GM12878 (cell line): ENCODE data around the gene GGCT.

ENCODE experiments used
- BACH1 ChIP-seq: fragments of 450-650 bp; IDR thresholded peaks from 2 replicates; pipeline ENCODE4 v1.6.1; 2017; ENCODE audit warnings: mild to moderate bottlenecking, borderline replicate concordance
- CBFB ChIP-seq: IDR thresholded peaks from 2 replicates; pipeline ENCODE4 v1.6.1; 2016; ENCODE audit warnings: antibody characterized with exemption, low read depth
- EGR1 ChIP-seq, 2 experiments: IDR thresholded peaks; 1 replicate in 1 of 2; 2 replicates in 1 of 2; pipeline ENCODE4 v1.6.1; 2011 to 2012; ENCODE audit warnings: low read depth in 2 of 2, low read length in 2 of 2, borderline replicate concordance in 1 of 2, mild to moderate bottlenecking in 1 of 2, moderate library complexity in 1 of 2
- EP300 ChIP-seq, 2 experiments: fragments of 150-350 bp in 1 of 2; IDR thresholded peaks; 2 replicates each; pipeline ENCODE4 v1.6.1; 2011 to 2012; ENCODE audit warnings: low read depth in 2 of 2, low read length in 2 of 2, borderline replicate concordance in 1 of 2, improper control_type of control experiment in 1 of 2, inconsistent platforms in 1 of 2; ENCODE audit not compliant: control insufficient read depth in 1 of 2
- NFIC ChIP-seq: IDR thresholded peaks from 2 replicates; pipeline ENCODE4 v1.6.1; 2012; ENCODE audit warnings: low read depth, mild to moderate bottlenecking, inconsistent platforms, low read length, moderate library complexity
- TAF1 ChIP-seq: IDR thresholded peaks from 2 replicates; pipeline ENCODE4 v1.6.1; 2011; ENCODE audit warnings: mild to moderate bottlenecking, low read depth, low read length, borderline replicate concordance
- TF ChIP-seq, protein P1 (sequence below): fragments of 150-350 bp; IDR thresholded peaks from 2 replicates; pipeline ENCODE4 v1.6.1; 2014; ENCODE audit warnings: mild to moderate bottlenecking, low read depth, low read length

DNA sequence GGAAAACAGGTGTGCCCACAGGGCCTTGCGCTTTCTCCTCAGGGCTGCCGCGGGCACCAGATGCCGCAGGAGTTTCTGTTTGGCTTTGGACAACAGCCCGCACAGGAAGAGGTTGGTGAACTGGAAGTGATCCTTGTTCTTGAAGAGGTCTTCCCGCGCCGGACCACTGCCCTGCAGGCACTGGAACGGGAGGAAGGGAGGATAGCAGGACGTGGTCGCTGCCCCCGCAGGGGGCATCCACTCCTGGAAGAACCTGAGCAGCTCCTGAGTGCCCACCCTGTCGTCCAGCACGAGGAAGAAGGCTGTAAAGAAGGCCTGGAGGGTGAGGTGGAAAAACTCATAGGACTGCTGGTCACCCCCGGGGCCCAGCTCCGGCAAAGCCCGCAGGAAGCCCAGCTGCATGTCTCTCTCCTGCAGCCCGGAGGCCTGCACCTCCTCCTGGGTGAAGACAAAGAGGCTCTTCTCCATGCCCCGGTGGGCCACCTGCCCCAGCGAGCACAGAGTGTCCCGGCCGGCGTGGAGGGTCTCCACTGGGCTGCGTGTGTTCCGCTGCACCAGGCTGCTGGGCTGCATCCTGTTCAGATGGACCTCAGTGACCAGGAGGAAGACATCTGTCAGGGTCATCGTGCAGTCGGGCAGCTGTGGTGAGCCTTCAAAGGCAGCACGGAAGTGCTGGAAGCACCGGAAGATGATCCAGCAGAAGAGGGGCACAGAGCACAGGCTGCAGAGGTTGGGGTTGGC is 52.9 kb downstream of the GGCT start:
- TF ChIP-seq TAF1 (no peak), NFIC (no peak), BACH1 (no peak), CBFB (no peak), EP300 (IDR thresholded peaks at IDR 0.05; ENCODE audit: borderline replicate concordance in 1 of 2, control insufficient read depth in 1 of 2, low read depth in 2 of 2, low read length in 2 of 2) (no peak), EGR1 (IDR thresholded peaks at IDR 0.05; ENCODE audit: borderline replicate concordance in 1 of 2, low read depth in 2 of 2, low read length in 2 of 2) (no peak)
- TF ChIP-seq, protein P1, sequence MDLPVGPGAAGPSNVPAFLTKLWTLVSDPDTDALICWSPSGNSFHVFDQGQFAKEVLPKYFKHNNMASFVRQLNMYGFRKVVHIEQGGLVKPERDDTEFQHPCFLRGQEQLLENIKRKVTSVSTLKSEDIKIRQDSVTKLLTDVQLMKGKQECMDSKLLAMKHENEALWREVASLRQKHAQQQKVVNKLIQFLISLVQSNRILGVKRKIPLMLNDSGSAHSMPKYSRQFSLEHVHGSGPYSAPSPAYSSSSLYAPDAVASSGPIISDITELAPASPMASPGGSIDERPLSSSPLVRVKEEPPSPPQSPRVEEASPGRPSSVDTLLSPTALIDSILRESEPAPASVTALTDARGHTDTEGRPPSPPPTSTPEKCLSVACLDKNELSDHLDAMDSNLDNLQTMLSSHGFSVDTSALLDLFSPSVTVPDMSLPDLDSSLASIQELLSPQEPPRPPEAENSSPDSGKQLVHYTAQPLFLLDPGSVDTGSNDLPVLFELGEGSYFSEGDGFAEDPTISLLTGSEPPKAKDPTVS: no peak
